Muscle of leg (tissue), 11 donors: Measurements from ENCODE around the gene DCHS1. TPM values are rescaled to one million over a fixed set of nuclear protein-coding genes. Genes with fewer than 3 reads are reported as not detected.

Experiments used
- DNase-seq: peaks from one replicate; pipeline ENCODE4 v3.0.0; 2013
- H3K27ac ChIP-seq: one replicate; pipeline ENCODE4 v1.5.1; 2013; ENCODE audit warnings: mild to moderate bottlenecking, low read length, control low read depth
- H3K27me3 ChIP-seq: one replicate; pipeline ENCODE4 v1.6.1; 2013; ENCODE audit warnings: low read length; ENCODE audit not compliant: control insufficient read depth, insufficient read depth
- H3K36me3 ChIP-seq: one replicate; pipeline ENCODE4 v1.6.1; 2013; ENCODE audit warnings: low read length; ENCODE audit not compliant: control insufficient read depth, insufficient read depth
- H3K4me1 ChIP-seq: one replicate; pipeline ENCODE4 v1.6.1; 2013; ENCODE audit warnings: low read length; ENCODE audit not compliant: control insufficient read depth, insufficient read depth
- H3K4me3 ChIP-seq: one replicate; pipeline ENCODE4 v1.5.1; 2013; ENCODE audit warnings: low read length, control low read depth
- H3K9me3 ChIP-seq: replicated peaks from 2 replicates; pipeline ENCODE4 v1.6.1; 2013; ENCODE audit warnings: low read depth, low read length; ENCODE audit not compliant: control insufficient read depth
- WGBS: methylation state at CpG from one replicate; pipeline ENCODE4 v1.1.5; 2013; ENCODE audit warnings: missing lambda C conversion rate; ENCODE audit not compliant: insufficient coverage; 5-methylcytosine and 5-hydroxymethylcytosine counted together
- polyA plus RNA-seq, 8 donors: library from polyadenylated mRNA; unstranded; fragments of 120-200 nt; gene quantifications; one replicate each; pipeline versions ENCODE4 v1.2.1 to v1.2.3, GENCODE V29; 2013; ENCODE audit warnings: inconsistent platforms in 1 of 8, low replicate concordance in 1 of 8; ENCODE audit not compliant: insufficient read length in 8 of 8, insufficient read depth in 1 of 8
- total RNA-seq: library from RNA; stranded (reverse); fragments of 120-200 nt; gene quantifications from one replicate; pipeline ENCODE4 v1.2.4, GENCODE V29; 2013

DCHS1 gene
- total and polyA plus RNA-seq, 9 donors = 30.7 to 69.3 (median 49.9) TPM

DNA sequence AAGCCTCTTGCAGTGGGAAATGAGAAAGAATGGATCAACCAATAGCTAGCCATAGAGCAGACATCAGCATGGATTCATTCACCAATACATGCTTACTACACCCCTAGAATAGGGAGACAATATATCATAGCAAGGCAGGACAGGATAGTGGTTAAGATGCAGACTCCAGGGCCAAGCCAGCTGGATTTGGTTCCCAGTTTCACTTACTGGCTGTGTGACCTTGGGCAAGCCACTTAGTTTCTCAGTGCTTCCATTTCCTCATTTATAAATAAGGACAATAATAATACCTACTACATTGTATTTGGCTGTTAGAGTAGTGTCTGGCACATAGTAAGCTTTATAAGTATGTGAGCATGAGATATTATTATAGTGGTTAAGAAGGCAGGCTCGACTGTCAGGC, 7.1 kb downstream of the DCHS1 start:
- no peaks in the 10 kb centered on the region for H3K27me3 ChIP-seq
- H3K9me3 ChIP-seq = no peaks in the 10 kb centered on the region
- no peak overlapping the region for H3K27ac ChIP-seq
- WGBS = 20% methylated on average over 1 of the region's 1 CpG
- no peak for DNase-seq
- peaks cover 41% of the 10 kb centered on the region for H3K4me1 ChIP-seq
- peaks cover 29% of the 10 kb centered on the region for H3K36me3 ChIP-seq
- no peak overlapping the region for H3K4me3 ChIP-seq

GRCh38 chr11:6647836-6648235, 7.8 kb downstream of the DCHS1 start:
- Histone ChIP-seq H3K27ac (peak overlapping the region; percentile 89), H3K36me3 (peaks cover 29% of the 10 kb centered on the region), H3K4me3 (no peak overlapping the region), H3K27me3 (no peaks in the 10 kb centered on the region), H3K9me3 (no peaks in the 10 kb centered on the region), H3K4me1 (peaks cover 37% of the 10 kb centered on the region)
- no peak for DNase-seq
- 73% methylated on average over 2 of the region's 2 CpGs for WGBS

DNA sequence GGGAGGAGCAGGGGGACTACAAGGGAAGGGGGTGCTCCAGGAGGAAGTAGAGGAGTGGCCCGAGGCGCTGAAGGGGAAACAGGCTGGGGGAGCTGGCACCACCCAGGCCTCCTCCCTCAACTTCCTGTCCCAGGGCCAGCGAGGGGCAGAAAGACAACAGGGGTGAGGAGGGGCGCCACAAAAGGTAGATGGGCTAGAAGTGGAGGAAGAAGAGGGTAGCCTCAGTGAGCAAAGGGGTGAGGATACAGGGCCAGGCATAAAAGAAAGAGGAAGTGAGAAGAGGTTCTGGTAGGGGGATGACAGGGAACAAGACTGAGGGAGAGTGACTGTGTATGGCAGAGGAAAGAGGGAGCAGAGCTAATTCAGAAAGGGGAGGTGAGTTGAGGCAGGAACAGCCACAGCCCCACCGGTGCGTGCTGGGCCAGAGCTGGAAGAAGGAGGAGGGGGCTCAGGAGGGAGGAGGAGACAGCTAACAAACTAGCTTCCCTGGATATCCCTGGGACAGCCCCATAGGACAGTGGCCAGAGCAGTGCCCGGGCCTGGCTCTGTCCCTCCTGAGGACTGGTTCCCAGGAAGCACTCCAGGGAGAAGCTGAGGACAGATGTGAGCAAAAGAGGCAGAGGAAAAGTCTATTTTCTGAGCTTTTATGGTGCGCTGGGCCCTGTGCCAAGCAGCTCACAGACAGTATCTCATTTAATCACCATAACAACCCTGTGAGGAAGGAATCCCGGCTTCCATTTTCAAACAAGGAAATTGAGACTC, 8.5 kb downstream of the DCHS1 start:
- H3K27ac ChIP-seq = peak overlapping the region; percentile 89
- peaks cover 26% of the 10 kb centered on the region for H3K36me3 ChIP-seq
- peak overlapping the region; percentile 21 for H3K4me3 ChIP-seq
- no peaks in the 10 kb centered on the region for H3K9me3 ChIP-seq
- no peaks in the 10 kb centered on the region for H3K27me3 ChIP-seq
- DNase-seq = peak; percentile 92
- 0% methylated on average over 4 of the region's 9 CpGs for WGBS
- H3K4me1 ChIP-seq = peaks cover 31% of the 10 kb centered on the region

GRCh38 chr11:6646576-6646917, 9.1 kb downstream of the DCHS1 start:
- Histone ChIP-seq H3K27me3 (no peaks in the 10 kb centered on the region), H3K36me3 (peaks cover 26% of the 10 kb centered on the region), H3K9me3 (no peaks in the 10 kb centered on the region), H3K27ac (peak overlapping the region; percentile 89), H3K4me1 (peaks cover 31% of the 10 kb centered on the region), H3K4me3 (peak overlapping the region; percentile 21)
- peak; percentile 98 for DNase-seq
- WGBS = no CpG with 5 or more reads among the region's 3 CpGs

GRCh38 chr11:6646071-6646470, 9.5 kb downstream of the DCHS1 start:
- H3K27me3 ChIP-seq = no peaks in the 10 kb centered on the region
- 13% methylated on average over 12 of the region's 12 CpGs for WGBS
- H3K36me3 ChIP-seq = peaks cover 28% of the 10 kb centered on the region
- peak overlapping the region; percentile 21 for H3K4me3 ChIP-seq
- H3K9me3 ChIP-seq = no peaks in the 10 kb centered on the region
- H3K4me1 ChIP-seq = peaks cover 31% of the 10 kb centered on the region
- peak; percentile 96 for DNase-seq
- peak overlapping the region; percentile 89 for H3K27ac ChIP-seq

- Histone ChIP-seq H3K4me1 (peaks cover 44% of the 10 kb centered on the region), H3K4me3 (no peak overlapping the region), H3K27ac (no peak overlapping the region), H3K27me3 (no peaks in the 10 kb centered on the region), H3K9me3 (no peaks in the 10 kb centered on the region), H3K36me3 (peaks cover 44% of the 10 kb centered on the region)
- WGBS = 77% methylated on average over 6 of the region's 7 CpGs
- DNase-seq = no peak
These were observed 12.7 kb downstream of the DCHS1 start for GRCh38 chr11:6642957-6643356.

DNA sequence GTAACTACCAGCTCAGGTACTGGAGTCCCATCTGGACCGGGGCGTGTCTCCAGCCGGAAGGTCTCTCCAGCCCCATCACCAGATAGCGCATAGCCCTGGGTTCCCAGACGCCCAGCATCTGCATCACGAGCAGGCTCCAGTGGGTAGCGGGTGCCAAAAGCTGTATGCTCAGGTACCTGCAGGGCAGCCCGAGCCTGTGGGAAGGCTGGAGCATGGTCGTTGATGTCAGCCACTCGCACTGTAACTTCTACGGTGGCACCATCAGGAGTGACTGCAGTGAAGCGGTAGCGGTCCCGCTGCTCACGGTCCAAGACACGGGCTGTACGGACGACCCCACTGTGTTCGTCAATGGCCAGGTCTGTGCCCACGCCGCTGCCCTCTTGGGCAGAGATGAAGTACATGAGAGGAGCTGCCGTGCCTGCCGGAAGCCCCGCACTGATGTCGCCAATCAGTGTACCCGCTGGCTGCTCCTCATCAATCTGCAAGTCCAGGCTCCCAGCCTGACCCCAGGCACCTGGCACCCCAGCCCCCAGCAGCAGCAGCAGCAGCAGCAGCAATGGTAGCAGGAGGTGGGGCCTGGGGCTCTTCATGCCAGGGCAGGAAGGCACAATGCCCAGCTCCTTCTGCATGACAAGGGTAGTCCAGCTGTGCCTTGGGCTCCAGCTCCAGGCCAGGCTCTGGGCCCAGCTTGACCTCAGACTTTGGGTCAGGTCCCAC, 14.5 kb downstream of the DCHS1 start:
- H3K36me3 ChIP-seq = peaks cover 53% of the 10 kb centered on the region
- no peak for DNase-seq
- WGBS = 91% methylated on average over 26 of the region's 26 CpGs
- H3K27me3 ChIP-seq = no peaks in the 10 kb centered on the region
- H3K4me1 ChIP-seq = peaks cover 41% of the 10 kb centered on the region
- no peaks in the 10 kb centered on the region for H3K9me3 ChIP-seq
- H3K4me3 ChIP-seq = no peak overlapping the region
- H3K27ac ChIP-seq = no peak overlapping the region

GRCh38 chr11:6640036-6640984, 15.3 kb downstream of the DCHS1 start:
- peaks cover 43% of the 10 kb centered on the region for H3K4me1 ChIP-seq
- no peaks in the 10 kb centered on the region for H3K27me3 ChIP-seq
- no peak overlapping the region for H3K4me3 ChIP-seq
- 93% methylated on average over 36 of the region's 36 CpGs for WGBS
- no peak overlapping the region for H3K27ac ChIP-seq
- no peaks in the 10 kb centered on the region for H3K9me3 ChIP-seq
- H3K36me3 ChIP-seq = peaks cover 53% of the 10 kb centered on the region
- DNase-seq = no peak

- WGBS = 47% methylated on average over 4 of the region's 4 CpGs
These were observed 17.2 kb downstream of the DCHS1 start for GRCh38 chr11:6638429-6638828.

DNA sequence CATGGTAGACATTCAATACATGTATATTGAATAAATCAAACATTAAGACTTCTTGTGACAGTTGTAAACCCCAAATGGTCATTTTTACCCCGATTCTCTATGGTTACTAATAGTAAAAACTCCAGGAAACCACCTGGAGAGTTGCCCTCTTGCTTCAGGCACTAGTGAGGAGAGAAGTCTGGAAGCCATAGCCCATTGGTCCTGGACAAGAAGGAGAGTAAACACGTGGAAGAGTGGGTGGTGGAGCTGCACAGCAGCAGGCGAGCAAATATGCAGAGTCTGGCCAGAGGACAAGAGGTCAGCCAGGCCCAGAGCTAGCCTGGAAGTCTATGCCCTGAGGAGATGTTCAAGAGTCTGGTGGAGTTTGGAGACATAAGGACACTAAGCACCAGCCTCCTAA, 17.7 kb downstream of the DCHS1 start:
- DNase-seq = peak; percentile 73
- WGBS = 0% methylated on average over 2 of the region's 3 CpGs
- Histone ChIP-seq H3K9me3 (no peaks in the 10 kb centered on the region), H3K27ac (peak overlapping the region; percentile 55), H3K27me3 (no peaks in the 10 kb centered on the region), H3K4me1 (peaks cover 44% of the 10 kb centered on the region), H3K36me3 (peaks cover 62% of the 10 kb centered on the region), H3K4me3 (no peak overlapping the region)

More at GRCh38 chr11:6638429-6638828, 17.2 kb downstream of the DCHS1 start:
- H3K27me3 ChIP-seq = no peaks in the 10 kb centered on the region
- H3K27ac ChIP-seq = peak overlapping the region; percentile 55
- peak; percentile 63 for DNase-seq
- H3K4me3 ChIP-seq = no peak overlapping the region
- peaks cover 44% of the 10 kb centered on the region for H3K4me1 ChIP-seq
- H3K36me3 ChIP-seq = peaks cover 56% of the 10 kb centered on the region
- no peaks in the 10 kb centered on the region for H3K9me3 ChIP-seq
